ENCODE measurements around the gene SNUPN.

- TF ChIP-seq CTCF (IDR thresholded peaks at IDR 0.05) (peak in 2 of 7 experiments; percentile 31 to 40), POLR2A (IDR thresholded peaks at IDR 0.05) (no peak)
Measured at GRCh38 chr15:75597667-75598341, 27.7 kb downstream of the SNUPN start.
